Measurements from ENCODE around the gene PRMT3.

Gene PRMT3

GRCh38 chr11:20444535-20444934, 57.0 kb downstream of the PRMT3 start:
- H3K4me3 ChIP-seq (ENCODE audit: low read depth, low read length) = no peak overlapping the region
- TF ChIP-seq, protein P1, sequence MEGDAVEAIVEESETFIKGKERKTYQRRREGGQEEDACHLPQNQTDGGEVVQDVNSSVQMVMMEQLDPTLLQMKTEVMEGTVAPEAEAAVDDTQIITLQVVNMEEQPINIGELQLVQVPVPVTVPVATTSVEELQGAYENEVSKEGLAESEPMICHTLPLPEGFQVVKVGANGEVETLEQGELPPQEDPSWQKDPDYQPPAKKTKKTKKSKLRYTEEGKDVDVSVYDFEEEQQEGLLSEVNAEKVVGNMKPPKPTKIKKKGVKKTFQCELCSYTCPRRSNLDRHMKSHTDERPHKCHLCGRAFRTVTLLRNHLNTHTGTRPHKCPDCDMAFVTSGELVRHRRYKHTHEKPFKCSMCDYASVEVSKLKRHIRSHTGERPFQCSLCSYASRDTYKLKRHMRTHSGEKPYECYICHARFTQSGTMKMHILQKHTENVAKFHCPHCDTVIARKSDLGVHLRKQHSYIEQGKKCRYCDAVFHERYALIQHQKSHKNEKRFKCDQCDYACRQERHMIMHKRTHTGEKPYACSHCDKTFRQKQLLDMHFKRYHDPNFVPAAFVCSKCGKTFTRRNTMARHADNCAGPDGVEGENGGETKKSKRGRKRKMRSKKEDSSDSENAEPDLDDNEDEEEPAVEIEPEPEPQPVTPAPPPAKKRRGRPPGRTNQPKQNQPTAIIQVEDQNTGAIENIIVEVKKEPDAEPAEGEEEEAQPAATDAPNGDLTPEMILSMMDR (IDR thresholded peaks at IDR 0.05; ENCODE audit: low read depth, low read length) = no peak

GRCh38 chr11:20448834-20449233, 61.3 kb downstream of the PRMT3 start:
- TF ChIP-seq, protein P1 (IDR thresholded peaks at IDR 0.05; ENCODE audit: low read depth, low read length) = no peak
- no peak overlapping the region for H3K4me3 ChIP-seq (ENCODE audit: low read depth, low read length)

GRCh38 chr11:20450829-20451228, 63.3 kb downstream of the PRMT3 start:
- TF ChIP-seq, protein P1 (IDR thresholded peaks at IDR 0.05; ENCODE audit: low read depth, low read length) = no peak
- no peak overlapping the region for H3K4me3 ChIP-seq (ENCODE audit: low read depth, low read length)

DNA sequence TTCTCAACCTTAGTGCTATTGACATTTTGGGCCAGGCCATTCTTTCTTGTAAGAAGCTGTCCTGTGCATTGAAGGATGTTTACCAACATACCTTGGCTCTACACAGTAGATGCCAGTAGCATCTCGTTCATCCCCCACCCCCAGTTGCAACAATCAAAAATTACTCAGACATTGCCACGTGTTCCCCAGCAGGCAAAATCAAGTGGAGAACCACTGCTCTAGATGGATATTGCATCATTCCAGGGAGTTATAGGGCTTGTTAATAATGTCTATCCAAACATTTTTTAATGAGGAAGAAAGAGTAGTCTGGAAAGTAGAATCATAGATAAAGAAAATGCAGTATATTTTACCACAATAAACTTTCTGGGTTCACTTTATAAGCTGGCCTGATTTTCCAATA, 64.1 kb downstream of the PRMT3 start:
- no peak overlapping the region for H3K4me3 ChIP-seq (ENCODE audit: low read depth, low read length)
- TF ChIP-seq, protein P1 (IDR thresholded peaks at IDR 0.05; ENCODE audit: low read depth, low read length) = no peak

DNA sequence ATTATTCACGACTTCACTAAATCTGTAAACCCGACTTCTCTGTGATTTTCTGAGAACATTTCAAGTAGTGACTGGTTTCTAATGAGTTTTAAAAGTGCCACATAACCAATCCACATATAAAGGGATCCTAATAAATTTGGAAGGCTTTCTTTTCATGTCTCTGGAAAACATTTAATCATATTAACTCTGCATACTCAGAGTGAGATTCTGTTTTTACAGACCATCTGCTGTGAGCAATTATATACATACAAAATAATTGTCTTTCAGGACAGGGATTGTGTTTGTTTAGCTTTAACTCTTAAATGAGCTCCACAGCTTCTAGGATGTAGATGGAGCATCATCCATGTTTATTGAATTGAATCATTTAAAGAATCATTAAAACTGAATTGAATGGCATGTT, 65.1 kb downstream of the PRMT3 start:
- TF ChIP-seq, protein P1 (IDR thresholded peaks at IDR 0.05; ENCODE audit: low read depth, low read length) = no peak
- no peak overlapping the region for H3K4me3 ChIP-seq (ENCODE audit: low read depth, low read length)

DNA sequence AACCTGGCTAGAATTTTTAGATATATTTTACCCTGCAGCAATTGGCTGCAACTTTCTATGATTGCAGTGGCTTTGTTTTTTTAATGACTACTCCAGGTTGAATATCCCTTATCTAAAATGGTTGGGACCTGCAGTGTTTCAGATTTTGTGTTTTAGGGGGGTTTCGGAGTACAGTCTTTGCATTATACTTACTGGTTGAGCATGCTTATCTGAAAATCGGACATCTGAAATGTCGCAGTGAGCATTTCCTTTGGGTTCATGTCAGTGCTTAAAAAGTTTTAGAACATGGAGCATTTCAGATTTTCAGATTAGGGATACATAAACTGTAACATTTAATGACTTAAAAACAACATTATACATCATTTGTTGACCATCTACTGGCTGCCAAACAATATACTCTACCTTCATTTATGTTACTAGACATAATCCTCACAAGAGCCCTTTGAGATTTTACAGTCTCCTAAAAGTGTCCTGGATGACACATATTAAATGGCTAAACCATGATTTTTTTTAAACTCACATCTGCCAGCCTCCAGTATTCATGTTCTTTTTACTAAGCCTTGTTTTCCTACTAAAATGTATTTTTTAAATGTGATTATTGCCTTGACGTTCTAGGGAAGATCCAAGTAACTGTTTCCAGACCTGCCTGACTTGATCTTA, 66.3 kb downstream of the PRMT3 start:
- H3K4me3 ChIP-seq (ENCODE audit: low read depth, low read length) = no peak overlapping the region
- TF ChIP-seq, protein P1 (IDR thresholded peaks at IDR 0.05; ENCODE audit: low read depth, low read length) = no peak

DNA sequence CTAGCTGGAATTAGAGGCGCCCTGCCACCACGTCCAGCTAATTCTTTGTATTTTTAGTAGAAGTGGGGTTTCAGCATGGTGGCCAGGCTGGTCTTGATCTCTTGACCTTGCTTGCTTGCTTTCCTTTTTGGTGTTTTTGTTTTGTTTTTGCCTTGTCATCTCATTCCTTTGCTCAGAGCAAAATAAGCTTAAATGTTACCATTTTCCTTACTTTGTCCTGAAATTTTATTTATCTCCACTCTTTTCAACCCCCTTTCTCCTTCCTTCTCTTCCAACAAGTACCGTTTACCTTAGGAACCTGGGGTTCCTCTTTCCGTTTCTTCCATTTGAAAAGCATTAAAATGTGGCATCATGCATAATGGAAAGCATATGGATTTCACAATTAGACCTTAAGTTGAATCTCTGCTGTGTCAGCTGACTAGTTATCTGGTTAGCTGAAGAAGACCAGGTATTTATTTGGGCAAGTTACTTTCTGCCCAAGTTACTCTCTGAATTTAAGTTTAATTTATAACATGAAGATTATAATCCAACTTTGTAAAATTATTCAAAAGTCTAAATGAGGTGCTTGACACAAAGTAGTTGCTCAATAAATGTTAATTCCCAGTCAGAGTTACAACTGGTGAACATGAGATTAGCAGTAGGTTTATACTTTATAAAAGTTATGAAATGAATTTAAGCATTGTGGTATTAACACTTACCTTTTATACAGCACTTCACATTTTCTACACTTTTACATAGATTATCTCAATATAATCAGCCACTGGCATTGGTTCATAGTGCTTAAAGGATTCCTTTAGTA, 69.7 kb downstream of the PRMT3 start:
- TF ChIP-seq, protein P1 (IDR thresholded peaks at IDR 0.05; ENCODE audit: low read depth, low read length) = no peak
- H3K4me3 ChIP-seq (ENCODE audit: low read depth, low read length) = no peak overlapping the region

Data from WI38 (cell line).